Brain pericyte (primary cell): ENCODE results near the gene OGFOD2.

Experiments used
- DNase-seq: peaks from one replicate; pipeline ENCODE4 v3.0.0-alpha.2; 2012; ENCODE audit warnings: low read depth, low spot score

The OGFOD2 gene

GRCh38 chr12:122988612-122989212 lies 13.7 kb downstream of the OGFOD2 start:
- DNase-seq: no peak

- no peak for DNase-seq
Measured at GRCh38 chr12:122989225-122989839, 14.3 kb downstream of the OGFOD2 start.

DNA sequence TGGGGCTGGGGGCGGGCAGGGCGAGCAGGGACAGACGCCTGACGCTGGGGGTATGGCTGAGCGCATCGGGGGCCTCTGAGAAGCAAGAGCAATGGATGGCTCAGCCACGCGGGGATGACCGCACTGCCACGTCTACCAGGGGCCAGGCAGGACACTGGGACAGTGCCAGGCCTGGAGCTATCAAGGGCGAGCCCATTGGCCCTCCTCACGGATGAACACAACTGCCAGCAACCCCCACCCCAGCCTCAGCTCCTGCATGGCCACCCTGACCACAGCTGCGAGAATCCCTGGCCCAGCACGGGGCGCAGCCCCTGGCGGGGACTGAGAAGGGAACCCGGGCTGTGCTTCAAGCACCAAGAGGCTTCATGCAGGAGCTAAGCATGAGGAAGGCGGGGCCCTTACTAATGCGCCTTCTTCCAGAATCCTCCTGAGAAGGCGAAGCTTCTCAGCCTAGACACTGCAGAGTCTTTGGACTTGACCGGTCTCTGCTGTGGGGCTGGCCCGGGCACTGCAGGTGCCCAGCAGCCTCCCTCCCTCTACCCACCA lies 14.9 kb downstream of the OGFOD2 start:
- no peak for DNase-seq

GRCh38 chr12:122990561-122990960 lies 15.5 kb downstream of the OGFOD2 start:
- no peak for DNase-seq

GRCh38 chr12:122990961-122991622 lies 16.0 kb downstream of the OGFOD2 start:
- no peak for DNase-seq

GRCh38 chr12:122991623-122992275 lies 16.7 kb downstream of the OGFOD2 start:
- no peak for DNase-seq

- no peak for DNase-seq
Measured at GRCh38 chr12:122992386-122992785, 17.3 kb downstream of the OGFOD2 start.

DNA sequence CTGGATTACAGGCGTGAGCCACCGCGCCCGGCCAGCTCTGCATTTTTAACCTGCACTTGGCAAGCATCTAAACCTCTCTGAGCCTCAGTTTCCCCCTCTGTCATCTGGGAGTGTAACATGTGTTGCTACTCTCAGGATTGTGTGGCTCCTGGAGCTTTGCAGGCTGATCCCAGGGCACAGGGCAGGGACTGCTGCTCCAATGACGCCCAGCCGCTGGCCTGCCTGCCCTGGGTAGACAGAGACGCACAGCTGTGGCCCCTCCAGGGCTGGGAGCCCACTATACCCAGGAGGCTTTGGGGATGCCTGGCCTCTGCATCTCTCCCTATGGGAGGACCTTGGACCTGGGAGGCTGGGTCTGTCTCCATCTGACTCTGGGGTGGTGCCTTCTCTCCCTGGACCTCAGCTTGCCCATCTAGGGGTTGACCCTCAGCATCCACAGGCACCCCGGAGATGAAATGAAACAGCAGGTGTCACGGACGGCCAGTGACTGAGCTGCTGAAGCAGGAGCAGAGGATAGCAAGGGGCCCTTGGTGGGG lies 19.2 kb downstream of the OGFOD2 start:
- DNase-seq: no peak

DNA sequence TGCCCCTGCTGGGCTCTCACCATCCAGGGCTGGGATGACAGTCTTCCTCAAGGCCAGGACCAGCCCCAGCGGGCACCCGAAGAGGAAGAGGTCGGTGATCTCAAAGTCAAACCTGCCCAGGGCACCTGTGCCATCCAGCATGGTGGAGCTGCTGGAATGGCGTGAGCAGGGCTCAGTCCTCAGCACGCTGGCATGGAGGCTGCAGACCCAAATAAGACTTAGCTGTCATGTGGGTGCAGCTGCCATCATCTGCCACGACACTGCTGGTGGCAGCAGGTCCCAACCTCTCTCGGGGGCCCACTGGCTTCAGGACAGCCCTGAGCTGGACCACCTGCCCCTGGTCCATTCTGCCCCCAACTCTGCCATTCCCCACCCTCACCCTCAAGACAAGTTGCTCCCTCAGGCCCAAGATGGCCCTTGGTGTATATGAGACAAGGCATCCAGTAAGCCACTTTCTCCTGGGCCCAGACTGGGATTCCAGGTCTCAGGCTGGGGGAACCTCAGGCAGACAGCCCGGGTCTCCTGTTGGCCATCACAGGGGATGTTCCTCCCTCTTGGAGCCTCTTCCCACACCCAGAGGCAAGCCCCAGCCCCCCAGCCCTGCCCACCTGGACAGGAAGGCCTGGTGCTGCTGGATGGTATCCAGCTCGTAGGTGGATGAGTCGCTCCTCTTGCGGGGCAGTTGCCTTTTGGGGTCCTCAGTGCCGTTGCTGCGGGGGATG lies 19.9 kb downstream of the OGFOD2 start:
- DNase-seq: no peak

DNA sequence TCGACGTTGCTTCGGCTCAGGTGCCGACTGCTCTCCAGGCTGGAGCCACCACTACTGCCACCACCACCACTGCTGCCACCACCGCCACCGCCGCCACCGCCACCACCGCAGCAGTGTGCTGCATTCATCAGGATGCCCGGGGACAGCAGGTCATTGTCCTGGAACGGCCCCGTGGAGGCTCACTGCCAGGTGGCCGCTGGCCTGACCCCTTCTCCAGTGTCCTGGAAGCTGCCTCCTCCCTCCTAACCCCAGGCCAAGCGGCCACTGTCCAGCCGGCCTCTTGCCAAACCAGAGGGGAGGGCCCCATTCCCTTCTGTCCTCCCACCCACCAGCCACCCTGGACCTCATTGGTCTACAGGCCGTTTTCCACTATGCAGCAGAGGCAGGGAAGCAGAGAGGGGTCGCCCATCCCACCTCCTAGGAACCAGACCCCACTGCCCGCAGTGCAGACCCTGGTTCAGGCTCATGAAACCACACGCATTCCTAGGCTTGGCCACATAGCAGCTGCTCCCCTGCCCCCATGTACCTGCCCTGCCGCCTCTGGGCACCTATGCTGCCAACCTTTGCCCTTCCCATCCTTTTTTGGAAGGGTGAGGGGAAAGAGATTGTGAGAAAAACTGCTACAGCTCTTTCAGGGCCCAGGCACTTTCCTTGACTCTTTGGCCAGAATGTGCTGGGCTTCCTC lies 20.6 kb downstream of the OGFOD2 start:
- no peak for DNase-seq

DNA sequence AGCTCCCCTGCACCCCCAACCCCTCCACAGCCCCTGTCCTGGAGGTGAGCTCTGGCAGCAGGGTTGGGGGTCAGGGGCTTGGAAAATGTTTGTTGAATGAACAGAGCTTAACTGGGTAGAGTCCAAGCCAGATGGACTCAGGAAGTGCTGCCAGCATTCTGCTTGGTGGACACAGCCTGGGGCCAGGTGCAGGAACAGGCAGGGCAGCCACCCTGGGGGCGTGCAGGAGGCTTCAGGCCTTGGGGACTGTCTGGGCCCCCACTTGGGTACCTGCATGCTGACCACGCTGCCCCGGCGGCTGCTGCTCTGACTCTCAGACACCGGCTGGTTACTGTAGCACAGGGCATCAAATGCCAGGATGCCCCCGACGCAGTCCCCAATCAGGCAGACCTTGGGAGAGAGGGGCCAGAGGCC lies 21.2 kb downstream of the OGFOD2 start:
- DNase-seq: no peak

GRCh38 chr12:122996621-122997342 lies 21.7 kb downstream of the OGFOD2 start:
- no peak for DNase-seq

GRCh38 chr12:122997343-122998250 lies 22.6 kb downstream of the OGFOD2 start:
- no peak for DNase-seq

DNA sequence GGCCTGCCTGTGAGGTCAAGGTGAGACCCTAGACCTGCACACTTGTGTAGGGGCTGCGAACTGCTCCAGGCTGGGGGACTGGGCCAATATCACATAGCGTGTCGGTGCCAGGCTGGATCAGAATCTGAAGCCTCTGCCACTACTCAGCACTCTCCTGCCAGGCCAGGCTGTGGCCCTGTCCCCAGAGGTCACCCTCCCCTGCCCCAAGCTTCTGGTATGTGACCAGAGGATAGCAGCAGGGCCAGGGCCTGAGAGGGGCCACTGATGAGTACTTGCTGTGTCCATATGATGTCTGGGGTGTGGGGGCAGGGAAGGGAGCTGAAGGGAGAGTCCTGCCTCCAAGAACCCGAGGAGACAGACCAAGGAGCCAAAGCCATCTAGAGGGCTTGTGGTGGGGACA lies 23.3 kb downstream of the OGFOD2 start:
- no peak for DNase-seq

DNA sequence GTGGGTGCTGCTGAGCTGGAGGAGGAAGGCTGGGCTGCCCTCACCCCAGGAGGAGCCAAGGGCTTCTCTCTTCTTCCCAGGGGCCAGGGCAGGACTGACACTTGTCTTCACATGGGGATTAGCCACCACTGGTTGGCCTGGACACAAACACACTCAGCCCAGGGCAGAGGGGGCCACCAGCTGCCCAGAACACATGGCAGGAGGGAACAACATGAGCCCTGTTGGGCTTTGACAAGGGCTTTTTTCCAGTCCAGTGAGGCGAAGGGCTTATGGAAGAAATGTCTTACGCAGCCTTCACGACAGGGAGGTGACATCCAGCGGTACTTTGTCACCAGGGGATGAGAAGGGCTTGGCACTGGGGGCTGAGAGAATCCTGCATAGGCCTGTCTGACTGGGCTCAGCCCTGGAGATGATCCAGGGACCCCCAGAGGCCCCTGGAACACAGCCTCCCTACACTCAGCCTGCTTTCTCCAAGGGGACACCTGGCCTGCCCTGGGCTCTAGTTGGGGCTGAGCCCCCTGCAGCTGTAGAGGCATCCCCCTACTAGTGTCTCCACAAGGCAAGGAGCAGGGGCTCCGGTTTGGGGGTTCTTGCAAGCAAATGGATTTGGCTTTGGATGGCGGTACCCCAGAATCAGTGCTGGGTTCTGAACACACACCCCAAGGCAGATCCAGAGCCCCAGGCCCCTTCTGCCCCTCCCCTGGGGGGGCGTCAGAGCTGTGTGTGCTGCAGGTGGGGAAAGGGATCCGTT lies 24.3 kb downstream of the OGFOD2 start:
- DNase-seq: no peak

GRCh38 chr12:122999986-123000420 lies 25.0 kb downstream of the OGFOD2 start:
- no peak for DNase-seq

DNA sequence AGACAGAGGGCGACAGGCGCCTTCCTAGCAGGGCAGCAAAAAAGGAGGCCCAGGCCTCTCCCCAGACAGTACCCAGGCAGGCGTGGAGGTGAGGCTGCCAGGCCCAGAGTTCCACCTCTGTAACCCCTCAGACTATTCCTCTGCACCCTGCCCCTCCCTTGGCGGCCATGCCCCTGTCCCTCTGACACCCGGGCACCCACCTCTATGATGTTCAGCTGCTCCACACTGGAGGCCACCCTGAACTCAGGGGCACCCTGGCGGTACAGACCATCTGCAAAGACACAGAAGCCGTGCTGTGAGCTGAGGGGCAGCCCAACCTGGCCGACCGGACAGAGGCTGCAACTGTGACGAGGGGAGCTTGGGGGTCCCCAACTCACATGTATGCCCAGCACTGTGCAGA lies 25.5 kb downstream of the OGFOD2 start:
- no peak for DNase-seq

DNA sequence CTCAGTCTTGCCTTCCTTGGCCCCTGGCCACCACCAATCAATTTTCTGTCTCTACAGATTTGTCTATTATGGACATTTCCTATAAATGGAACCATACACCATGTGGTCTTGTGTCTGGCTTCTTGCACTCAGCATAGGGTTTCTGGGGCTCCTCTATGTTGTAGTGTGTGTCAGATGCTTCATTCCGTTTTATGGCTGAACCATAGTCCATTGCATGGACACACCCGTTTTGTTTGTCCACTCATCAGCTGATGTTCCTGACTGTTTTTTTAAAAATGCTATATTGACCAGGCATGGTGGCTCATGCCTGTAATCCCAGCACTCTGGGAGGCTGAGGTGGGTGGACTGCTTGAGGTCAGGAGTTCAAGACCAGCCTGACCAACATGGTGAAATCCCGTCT lies 26.4 kb downstream of the OGFOD2 start:
- no peak for DNase-seq
